Measurements from ENCODE around the gene CDIP1.

- no peak for TF ChIP-seq POLR2A (IDR thresholded peaks at IDR 0.05; ENCODE audit: low read depth)
- no peak for TF ChIP-seq POLR2AphosphoS5 (IDR thresholded peaks at IDR 0.05)
- no peak for TF ChIP-seq CTCF (IDR thresholded peaks at IDR 0.05)
- no peak for TF ChIP-seq EP300 (IDR thresholded peaks at IDR 0.05)
Measured at GRCh38 chr16:4531811-4532210, 6.8 kb downstream of the CDIP1 start.

Measured in esophagus muscularis mucosa (tissue), 4 donors.